ENCODE results near the gene MRPL21. TPM values are rescaled to one million over a fixed set of nuclear protein-coding genes. Genes with fewer than 3 reads are reported as not detected.
A peak's percentile ranks its signal among the peaks of the same experiment; 100 is the strongest.

MRPL21 gene
- 100 to 1,000 TPM in 1 of 4 donors, 10 to 100 TPM in 2, 1 to 10 TPM in 1; 9.0 to 121 (median 52.8) TPM for total RNA-seq

DNA sequence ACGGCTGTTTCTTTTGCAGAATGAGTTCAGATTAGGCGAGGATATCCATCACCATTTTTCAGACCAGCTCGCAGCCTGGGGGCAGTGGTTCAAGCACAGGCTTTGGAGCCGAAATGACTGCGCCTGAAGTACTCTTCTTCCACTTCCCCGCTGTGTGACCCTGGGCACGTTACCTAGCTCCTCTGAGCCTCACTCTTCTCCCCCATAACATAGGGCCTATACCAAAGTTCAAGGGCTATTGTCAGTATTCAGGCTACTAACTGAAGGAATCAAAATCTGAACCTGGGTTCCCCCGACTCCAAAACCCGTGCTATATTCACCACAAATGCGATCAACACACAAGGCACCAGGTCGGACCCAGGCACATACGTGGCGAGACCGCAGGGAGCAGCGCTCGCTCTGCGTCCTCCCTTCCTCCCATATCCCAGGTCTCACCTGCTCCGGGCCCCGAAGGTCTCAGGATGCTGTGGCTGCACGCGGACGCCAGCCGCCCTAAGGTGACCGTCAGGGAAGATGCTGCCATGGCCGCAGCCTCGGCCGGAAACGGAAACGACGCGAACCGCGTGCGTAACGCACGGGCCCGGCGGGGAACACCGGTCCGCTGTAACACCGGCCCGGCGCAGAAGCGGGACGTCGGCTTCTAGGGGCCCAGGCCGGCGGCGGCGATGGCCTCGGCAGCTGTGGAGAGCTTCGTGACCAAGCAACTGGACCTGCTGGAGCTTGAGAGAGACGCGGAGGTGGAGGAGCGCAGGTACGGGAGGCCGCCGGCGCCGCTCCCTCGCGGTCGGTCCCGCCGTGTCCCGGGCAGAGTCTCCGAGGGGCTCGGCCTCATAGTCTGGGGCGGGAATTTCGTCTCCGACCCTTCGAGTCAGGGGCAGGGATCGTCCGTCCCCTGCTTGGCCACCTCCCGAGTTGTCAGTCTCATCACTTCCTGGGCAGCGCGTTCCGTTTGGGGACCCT, at the start of gene MRPL21, which contains the start of gene IGHMBP2:
MRPL21 (minus strand) TSS at position 545 of the 960 bp plus-strand sequence; CDS start at position 523, 22 bp downstream.
IGHMBP2 (plus strand) TSS at position 604 of the 960 bp plus-strand sequence; CDS start at position 666, 62 bp downstream.
- Histone ChIP-seq H3K36me3 (peaks cover 0 to 14% (median 7%) of the 10 kb centered on the region in 4 donors), H3K27ac (peak within 1 kb of the TSS; percentile 82 to 89 (median 88)), H3K27me3 (no peaks in the 10 kb centered on the region), H3K4me3 (peak within 1 kb of the TSS; percentile 78 to 89 (median 84)), H3K9me3 (no peaks in the 10 kb centered on the region), H3K4me1 (peaks cover 6 to 28% (median 21%) of the 10 kb centered on the region in 4 donors)
- intact Hi-C loops (cut with DNase I; ENCODE audit: low total_unique reads) (no loop called here), in situ Hi-C loops (cut with MboI; ENCODE audit: low pct_ligation_motif_present in 1 of 4, low pct_unique_long_range_greater_than_20kb in 1 of 4, low sequenced_read_pairs in 3 of 4) (no loop called here)
- DNase-seq = peak; percentile 89
- WGBS, 2 donors (ENCODE audit: low coverage in 1 of 2) = 1% methylated on average over 52 of the region's 78 CpGs; no CpG with 5 or more reads in 1 of the 2 donors
- TF ChIP-seq, protein P1, sequence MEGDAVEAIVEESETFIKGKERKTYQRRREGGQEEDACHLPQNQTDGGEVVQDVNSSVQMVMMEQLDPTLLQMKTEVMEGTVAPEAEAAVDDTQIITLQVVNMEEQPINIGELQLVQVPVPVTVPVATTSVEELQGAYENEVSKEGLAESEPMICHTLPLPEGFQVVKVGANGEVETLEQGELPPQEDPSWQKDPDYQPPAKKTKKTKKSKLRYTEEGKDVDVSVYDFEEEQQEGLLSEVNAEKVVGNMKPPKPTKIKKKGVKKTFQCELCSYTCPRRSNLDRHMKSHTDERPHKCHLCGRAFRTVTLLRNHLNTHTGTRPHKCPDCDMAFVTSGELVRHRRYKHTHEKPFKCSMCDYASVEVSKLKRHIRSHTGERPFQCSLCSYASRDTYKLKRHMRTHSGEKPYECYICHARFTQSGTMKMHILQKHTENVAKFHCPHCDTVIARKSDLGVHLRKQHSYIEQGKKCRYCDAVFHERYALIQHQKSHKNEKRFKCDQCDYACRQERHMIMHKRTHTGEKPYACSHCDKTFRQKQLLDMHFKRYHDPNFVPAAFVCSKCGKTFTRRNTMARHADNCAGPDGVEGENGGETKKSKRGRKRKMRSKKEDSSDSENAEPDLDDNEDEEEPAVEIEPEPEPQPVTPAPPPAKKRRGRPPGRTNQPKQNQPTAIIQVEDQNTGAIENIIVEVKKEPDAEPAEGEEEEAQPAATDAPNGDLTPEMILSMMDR (IDR thresholded peaks at IDR 0.05) = no peak
- peak; percentile 84 to 95 (median 88) for TF ChIP-seq POLR2AphosphoS5 (IDR thresholded peaks at IDR 0.05)
- TF ChIP-seq EP300 (IDR thresholded peaks at IDR 0.05; ENCODE audit: low read depth) = no peak
- TF ChIP-seq POLR2A (IDR thresholded peaks at IDR 0.05) = peak; percentile 67

DNA sequence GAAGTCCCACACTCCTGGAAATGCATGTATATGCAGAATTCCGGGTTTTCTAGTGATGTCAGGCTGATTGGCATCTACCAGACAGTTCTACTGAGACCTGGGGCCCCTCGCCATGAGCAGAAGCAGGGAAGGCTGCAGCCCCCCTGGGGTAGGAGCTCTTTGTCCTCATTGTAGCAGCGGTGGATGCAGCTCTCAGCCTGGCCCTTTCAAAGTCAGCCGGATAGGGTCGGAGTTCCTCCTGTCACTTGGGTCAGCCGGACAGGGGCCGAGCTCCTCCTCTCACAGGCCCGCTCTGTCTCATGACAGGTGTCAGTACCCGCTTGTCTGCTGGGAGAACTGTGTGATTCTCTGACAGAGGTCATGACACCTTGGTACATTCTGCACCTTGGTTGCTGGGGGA, 47.1 kb upstream of the MRPL21 start:
- Histone ChIP-seq H3K36me3 (no peaks in the 10 kb centered on the region), H3K27me3 (no peaks in the 10 kb centered on the region), H3K4me1 (peaks cover 6 to 23% (median 13%) of the 10 kb centered on the region in 4 donors), H3K4me3 (no peak overlapping the region), H3K27ac (peak overlapping the region in 1 of 4 donors; percentile 4), H3K9me3 (no peaks in the 10 kb centered on the region)
- TF ChIP-seq EP300 (IDR thresholded peaks at IDR 0.05; ENCODE audit: low read depth) = no peak
- TF ChIP-seq POLR2A (IDR thresholded peaks at IDR 0.05) = no peak
- no peak for TF ChIP-seq POLR2AphosphoS5 (IDR thresholded peaks at IDR 0.05)
- TF ChIP-seq, protein P1 (IDR thresholded peaks at IDR 0.05) = no peak
- 83% methylated on average over 9 of the region's 9 CpGs; no CpG with 5 or more reads in 1 of the 2 donors for WGBS, 2 donors (ENCODE audit: low coverage in 1 of 2)
- in situ Hi-C loops (cut with MboI; ENCODE audit: low pct_ligation_motif_present in 1 of 4, low pct_unique_long_range_greater_than_20kb in 1 of 4, low sequenced_read_pairs in 3 of 4) = no loop called here
- no peak for DNase-seq
- intact Hi-C loops (cut with DNase I; ENCODE audit: low total_unique reads) = no loop called here

DNA sequence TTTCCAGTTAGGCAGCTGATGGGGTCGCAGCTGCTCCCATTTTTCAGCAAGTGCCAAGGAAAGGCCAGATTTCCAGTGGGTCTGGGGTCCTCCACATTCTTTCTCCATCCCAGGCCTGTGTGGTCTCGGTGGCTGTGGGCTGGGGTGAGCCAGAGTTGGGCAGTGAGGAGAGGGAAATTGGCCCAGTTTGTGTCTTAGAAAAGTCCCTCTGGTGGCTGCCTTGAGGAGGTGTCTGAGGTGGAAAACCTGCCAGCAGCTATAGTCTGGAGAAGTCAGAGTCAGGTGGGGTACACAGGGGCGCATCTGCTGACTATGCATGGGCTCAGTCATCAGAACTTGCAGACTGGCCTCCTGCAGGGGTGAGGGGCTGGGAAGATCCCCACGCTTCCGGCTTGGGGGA, 46.6 kb upstream of the MRPL21 start:
- no peak for DNase-seq
- TF ChIP-seq EP300 (IDR thresholded peaks at IDR 0.05; ENCODE audit: low read depth) (no peak), POLR2AphosphoS5 (IDR thresholded peaks at IDR 0.05) (no peak), POLR2A (IDR thresholded peaks at IDR 0.05) (no peak)
- TF ChIP-seq, protein P1 (IDR thresholded peaks at IDR 0.05) = peak in 2 of 5 experiments; percentile 8 to 14
- Histone ChIP-seq H3K9me3 (no peaks in the 10 kb centered on the region), H3K4me1 (peaks cover 3 to 21% (median 10%) of the 10 kb centered on the region in 4 donors), H3K27me3 (no peaks in the 10 kb centered on the region), H3K36me3 (no peaks in the 10 kb centered on the region), H3K27ac (peak overlapping the region in 2 of 4 donors; percentile 7 to 39), H3K4me3 (no peak overlapping the region)
- intact Hi-C loops (cut with DNase I; ENCODE audit: low total_unique reads) (no loop called here), in situ Hi-C loops (cut with MboI; ENCODE audit: low pct_ligation_motif_present in 1 of 4, low pct_unique_long_range_greater_than_20kb in 1 of 4, low sequenced_read_pairs in 3 of 4) (no loop called here)
- 60 to 78% methylated on average over 1 to 5 of the region's 5 CpGs for WGBS, 2 donors (ENCODE audit: low coverage in 1 of 2)

DNA sequence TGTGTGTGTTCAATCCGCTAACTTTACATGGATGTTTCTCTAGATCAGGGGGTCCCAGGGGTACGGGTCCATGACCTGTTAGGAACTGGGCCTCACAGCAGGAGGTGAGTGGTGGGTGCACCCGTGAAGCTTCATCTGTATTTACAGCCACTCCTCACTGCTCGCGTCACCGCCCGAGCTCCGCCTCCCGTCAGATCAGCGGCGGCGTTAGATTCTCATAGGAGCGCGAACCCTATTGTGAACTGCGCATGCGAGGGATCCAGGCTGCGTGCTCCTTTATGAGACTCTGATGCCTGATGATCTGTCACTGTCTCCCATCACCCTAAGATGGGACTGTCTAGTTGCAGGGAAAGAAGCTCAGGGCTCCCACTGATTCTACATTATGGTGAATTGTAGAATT, 45.3 kb upstream of the MRPL21 start:
- no peaks in the 10 kb centered on the region for H3K36me3 ChIP-seq
- peak overlapping the region in 2 of 4 donors; percentile 1 to 81 for H3K27ac ChIP-seq
- no peak for TF ChIP-seq POLR2AphosphoS5 (IDR thresholded peaks at IDR 0.05)
- intact Hi-C loops (cut with DNase I; ENCODE audit: low total_unique reads) = loop anchor here (5.0 kb wide), 1 partner anchor 53 kb away; no protein-coding TSS in a partner anchor
- WGBS, 2 donors (ENCODE audit: low coverage in 1 of 2) = 77 to 95% methylated on average over 3 to 17 of the region's 17 CpGs
- no peaks in the 10 kb centered on the region for H3K9me3 ChIP-seq
- H3K27me3 ChIP-seq = no peaks in the 10 kb centered on the region
- no peak for DNase-seq
- H3K4me1 ChIP-seq = peaks cover 0 to 15% (median 6%) of the 10 kb centered on the region in 4 donors
- in situ Hi-C loops (cut with MboI; ENCODE audit: low pct_ligation_motif_present in 1 of 4, low pct_unique_long_range_greater_than_20kb in 1 of 4, low sequenced_read_pairs in 3 of 4) = no loop called here
- no peak overlapping the region for H3K4me3 ChIP-seq
